OCI-LY1 (cell line): ENCODE measurements around the gene NCOR1.

ENCODE experiments used
- EZH2 ChIP-seq: fragments of 200-600 bp; sonication (generic), shearing (Covaris generic); IDR thresholded peaks from 2 replicates; pipeline ENCODE4 v1.8.0; 2017; ENCODE audit warnings: borderline replicate concordance, mixed run types, mild to moderate bottlenecking, antibody characterized with exemption, low read length, moderate library complexity, mixed read lengths
- TF ChIP-seq, protein P1 (sequence below): fragments of 200-600 bp; sonication (generic), shearing (Covaris generic); IDR thresholded peaks from 2 replicates; pipeline ENCODE4 v1.5.1; 2017; ENCODE audit warnings: mild to moderate bottlenecking, antibody characterized with exemption, low read length, moderate library complexity, mixed read lengths

DNA sequence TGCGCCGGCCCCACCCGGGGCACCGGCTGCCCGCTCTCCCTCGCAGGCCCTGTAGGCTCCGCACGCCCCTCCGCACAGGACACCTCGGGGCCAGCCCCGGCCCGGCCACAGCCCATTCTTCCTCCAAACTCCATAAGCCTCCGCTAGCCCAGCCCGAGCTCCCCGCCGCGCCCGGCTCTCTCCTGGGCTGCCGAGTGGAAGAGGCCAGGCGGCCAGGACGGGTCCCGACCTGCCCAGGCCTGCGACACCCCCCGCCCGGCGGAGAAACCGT lies 397 bp downstream of the NCOR1 start:
- TF ChIP-seq, protein P1, sequence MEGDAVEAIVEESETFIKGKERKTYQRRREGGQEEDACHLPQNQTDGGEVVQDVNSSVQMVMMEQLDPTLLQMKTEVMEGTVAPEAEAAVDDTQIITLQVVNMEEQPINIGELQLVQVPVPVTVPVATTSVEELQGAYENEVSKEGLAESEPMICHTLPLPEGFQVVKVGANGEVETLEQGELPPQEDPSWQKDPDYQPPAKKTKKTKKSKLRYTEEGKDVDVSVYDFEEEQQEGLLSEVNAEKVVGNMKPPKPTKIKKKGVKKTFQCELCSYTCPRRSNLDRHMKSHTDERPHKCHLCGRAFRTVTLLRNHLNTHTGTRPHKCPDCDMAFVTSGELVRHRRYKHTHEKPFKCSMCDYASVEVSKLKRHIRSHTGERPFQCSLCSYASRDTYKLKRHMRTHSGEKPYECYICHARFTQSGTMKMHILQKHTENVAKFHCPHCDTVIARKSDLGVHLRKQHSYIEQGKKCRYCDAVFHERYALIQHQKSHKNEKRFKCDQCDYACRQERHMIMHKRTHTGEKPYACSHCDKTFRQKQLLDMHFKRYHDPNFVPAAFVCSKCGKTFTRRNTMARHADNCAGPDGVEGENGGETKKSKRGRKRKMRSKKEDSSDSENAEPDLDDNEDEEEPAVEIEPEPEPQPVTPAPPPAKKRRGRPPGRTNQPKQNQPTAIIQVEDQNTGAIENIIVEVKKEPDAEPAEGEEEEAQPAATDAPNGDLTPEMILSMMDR: no peak
- no peak for TF ChIP-seq EZH2
